Stomach (tissue), 19 donors: ENCODE measurements around the gene DNAJB7. TPM values are rescaled to one million over a fixed set of nuclear protein-coding genes. Genes with fewer than 3 reads are reported as not detected.

Source experiments
- DNase-seq, 2 donors: peaks; one replicate each; pipeline versions ENCODE4 v3.0.0 to v3.0.0-alpha.2; 2013 to 2019
- H3K27ac ChIP-seq, 5 donors: fragments of 200-600 bp in 4 of 5; sonication (generic) in 4 of 5; one replicate each; pipeline ENCODE4 v1.5.1; 2013 to 2019; ENCODE audit warnings: mild to moderate bottlenecking in 1 of 5, moderate library complexity in 1 of 5
- H3K27me3 ChIP-seq, 3 donors: fragments of 200-600 bp; sonication (generic); one replicate each; pipeline ENCODE4 v1.5.1; 2017 to 2019; ENCODE audit warnings: mixed run types in 1 of 3
- H3K36me3 ChIP-seq, 4 donors: fragments of 200-600 bp; sonication (generic); 1 replicate in 3 of 4; 2 replicates in 1 of 4; pipeline ENCODE4 v1.5.1; 2016 to 2019
- H3K4me1 ChIP-seq, 4 donors: fragments of 200-600 bp; sonication (generic); one replicate each; pipeline ENCODE4 v1.5.1; 2016 to 2019
- H3K4me3 ChIP-seq, 4 donors: fragments of 200-600 bp; sonication (generic) in 3 of 4; one replicate each; pipeline ENCODE4 v1.5.1; 2016 to 2019; ENCODE audit warnings: mild to moderate bottlenecking in 1 of 4
- H3K9me3 ChIP-seq, 4 donors: fragments of 200-600 bp; sonication (generic); one replicate each; pipeline ENCODE4 v1.5.1; 2016 to 2019
- CTCF ChIP-seq, 7 experiments: fragments of 450-650 bp in 4 of 7; fragments of 200-600 bp in 3 of 7; sonication (generic) in 3 of 7; IDR thresholded peaks; one replicate each; pipeline ENCODE4 v1.5.1; 2016 to 2019; ENCODE audit warnings: antibody characterized with exemption in 7 of 7, control low read depth in 2 of 7, mild to moderate bottlenecking in 1 of 7
- EP300 ChIP-seq: sonication (generic); formaldehyde crosslinking; IDR thresholded peaks from one replicate; pipeline ENCODE4 v1.6.1; 2017; ENCODE audit warnings: antibody characterized with exemption
- POLR2A ChIP-seq, 4 donors: fragments of 450-650 bp; IDR thresholded peaks; one replicate each; pipeline ENCODE4 v1.6.1; 2016; ENCODE audit warnings: antibody characterized with exemption in 4 of 4, control low read depth in 2 of 4, mild to moderate bottlenecking in 1 of 4, moderate library complexity in 1 of 4
- POLR2AphosphoS5 ChIP-seq, 3 donors: sonication (generic); formaldehyde crosslinking; IDR thresholded peaks; one replicate each; pipeline ENCODE4 v1.6.1; 2016; ENCODE audit warnings: antibody characterized with exemption in 3 of 3
- WGBS, 5 donors: extraction: QIAGEN DNeasy Blood & Tissue Kit in 3 of 5; methylation state at CpG; one replicate each; pipeline versions ENCODE4 v1.1.5 to v1.1.7; 2013 to 2018; 5-methylcytosine and 5-hydroxymethylcytosine counted together
- intact Hi-C: fragments of 100-400 bp; cut with DNase I; formaldehyde crosslinking; loops from one replicate; pipeline ENCODE4 v1.15.1; 2023; ENCODE audit warnings: low total_unique reads
- long read RNA-seq, 10 donors: transcript quantifications; one replicate each; lab custom pipeline, GENCODE V29; 2026
- polyA plus RNA-seq, 3 donors: library from polyadenylated mRNA; stranded (reverse); fragments of 200-250 nt; gene quantifications; one replicate each; pipeline ENCODE4 v1.2.3, GENCODE V29; 2013
- total RNA-seq, 5 donors: library from RNA; depleted of rRNA; stranded (reverse); fragments of >200 nt; gene quantifications; one replicate each; pipeline versions ENCODE4 v1.1.0 to v1.2.3, GENCODE V29; 2014 to 2016
- donor health status: healthy with polysubstance abuse.
- donor health status: Bipolar disorder and iron deficiency.
- donor health status: healthy.

Gene DNAJB7
- not detected for total RNA-seq
- polyA plus RNA-seq, result not detected
- long read RNA-seq, donor 1, transcript DNAJB7-201 (1 exons, 2,578 nt), result major isoform, 5 of 5 reads
- long read RNA-seq, donor 1, partial matches to known transcripts, result 0 of 5 reads
- long read RNA-seq, donor 1, other reads (novel, unspliced or antisense), result 0 of 5 reads
- long read RNA-seq, donor 2, partial matches to known transcripts, result 0 of 1 reads
- long read RNA-seq, donor 2, other reads (novel, unspliced or antisense), result 0 of 1 reads
- long read RNA-seq, donor 3, partial matches to known transcripts, result 0 of 3 reads
- long read RNA-seq, donor 3, other reads (novel, unspliced or antisense), result 0 of 3 reads
- long read RNA-seq, donor 4, result 0 reads
- long read RNA-seq, donor 5, partial matches to known transcripts, result 0 of 3 reads
- long read RNA-seq, donor 5, other reads (novel, unspliced or antisense), result 0 of 3 reads
- long read RNA-seq, donor 6, transcript DNAJB7-201 (1 exons, 2,578 nt), result major isoform, 8 of 14 reads
- long read RNA-seq, donor 6, partial matches to known transcripts, result 0 of 14 reads
- long read RNA-seq, donor 6, other reads (novel, unspliced or antisense), result 6 of 14 reads
- long read RNA-seq, donor 7, result 0 reads
- long read RNA-seq, donor 8, transcript DNAJB7-201 (1 exons, 2,578 nt), result major isoform, 7 of 7 reads
- long read RNA-seq, donor 8, partial matches to known transcripts, result 0 of 7 reads
- long read RNA-seq, donor 8, other reads (novel, unspliced or antisense), result 0 of 7 reads
- long read RNA-seq, donor 9, transcript DNAJB7-201 (1 exons, 2,578 nt), result major isoform, 9 of 9 reads
- long read RNA-seq, donor 9, partial matches to known transcripts, result 0 of 9 reads
- long read RNA-seq, donor 9, other reads (novel, unspliced or antisense), result 0 of 9 reads
- long read RNA-seq, donor 10, partial matches to known transcripts, result 0 of 1 reads
- long read RNA-seq, donor 10, other reads (novel, unspliced or antisense), result 0 of 1 reads

- intact Hi-C loops, result no loop called here
- 84 to 95% (median 93%) methylated on average over 3 of the region's 3 CpGs for WGBS, 5 donors
- TF ChIP-seq CTCF (IDR thresholded peaks at IDR 0.05) (no peak), POLR2AphosphoS5 (IDR thresholded peaks at IDR 0.05) (no peak), POLR2A (IDR thresholded peaks at IDR 0.05) (no peak)
Observed at GRCh38 chr22:40862013-40862412, at the start of gene DNAJB7. Gene DNAJB7, minus strand, starts transcription at chr22:40862113. Its CDS starts 119 bp downstream, at chr22:40861994.

GRCh38 chr22:40908895-40909294 is 47.0 kb upstream of the DNAJB7 start:
- Histone ChIP-seq H3K27me3 (no peaks in the 10 kb centered on the region), H3K4me3 (no peak overlapping the region), H3K36me3 (peaks cover 8 to 87% (median 72%) of the 10 kb centered on the region in 4 donors), H3K9me3 (no peaks in the 10 kb centered on the region), H3K4me1 (no peaks in the 10 kb centered on the region), H3K27ac (no peak overlapping the region)
- DNase-seq, result no peak
- TF ChIP-seq CTCF (IDR thresholded peaks at IDR 0.05), result no peak
- no peak for TF ChIP-seq POLR2AphosphoS5 (IDR thresholded peaks at IDR 0.05)
- TF ChIP-seq POLR2A (IDR thresholded peaks at IDR 0.05), result no peak
- TF ChIP-seq EP300, result no peak
- 92 to 96% (median 94%) methylated on average over 6 of the region's 6 CpGs for WGBS, 5 donors
- intact Hi-C loops, result no loop called here

More at GRCh38 chr22:40862013-40862412, at the start of gene DNAJB7:
- Histone ChIP-seq H3K27me3 (no peaks in the 10 kb centered on the region), H3K4me3 (no peak within 1 kb of the TSS), H3K36me3 (peaks cover 0 to 23% (median 20%) of the 10 kb centered on the region in 4 donors), H3K4me1 (peaks cover 12 to 34% (median 23%) of the 10 kb centered on the region in 4 donors), H3K9me3 (no peaks in the 10 kb centered on the region), H3K27ac (no peak within 1 kb of the TSS)
- DNase-seq, result no peak

GRCh38 chr22:40904101-40904500 is 42.2 kb upstream of the DNAJB7 start:
- Histone ChIP-seq H3K4me1 (peaks cover 0 to under 1% (median 0%) of the 10 kb centered on the region in 4 donors), H3K9me3 (no peaks in the 10 kb centered on the region), H3K27me3 (no peaks in the 10 kb centered on the region), H3K4me3 (no peak overlapping the region), H3K36me3 (peaks cover 0 to 51% (median 45%) of the 10 kb centered on the region in 4 donors), H3K27ac (no peak overlapping the region)
- intact Hi-C loops, result no loop called here
- 81 to 100% (median 96%) methylated on average over 1 of the region's 1 CpG for WGBS, 5 donors
- TF ChIP-seq EP300 (no peak), CTCF (IDR thresholded peaks at IDR 0.05) (no peak), POLR2A (IDR thresholded peaks at IDR 0.05) (no peak), POLR2AphosphoS5 (IDR thresholded peaks at IDR 0.05) (no peak)
- no peak for DNase-seq

- peaks cover 0 to 5% (median 0%) of the 10 kb centered on the region in 4 donors for H3K4me1 ChIP-seq
- no peak overlapping the region for H3K4me3 ChIP-seq
- TF ChIP-seq POLR2A (IDR thresholded peaks at IDR 0.05) (no peak), CTCF (IDR thresholded peaks at IDR 0.05) (peak in 3 of 7 experiments; percentile 17 to 20 (median 17))
- H3K27me3 ChIP-seq, result no peaks in the 10 kb centered on the region
- intact Hi-C loops, result no loop called here
- 37 to 47% (median 43%) methylated on average over 3 of the region's 3 CpGs for WGBS, 5 donors
- H3K36me3 ChIP-seq, result peaks cover 0 to 23% (median 11%) of the 10 kb centered on the region in 4 donors
- peak in 1 of 2 donors; percentile 73 for DNase-seq
- H3K27ac ChIP-seq, result no peak overlapping the region
- H3K9me3 ChIP-seq, result no peaks in the 10 kb centered on the region
Observed at GRCh38 chr22:40898850-40899357, 37.0 kb upstream of the DNAJB7 start.
